Tracheal epithelial cell (primary cell): ENCODE results near the gene AGTPBP1. TPM values are rescaled to one million over a fixed set of nuclear protein-coding genes. Genes with fewer than 3 reads are reported as not detected.

Experiments
- total RNA-seq: library from RNA; depleted of rRNA; stranded (reverse); fragments of >200 nt; gene quantifications from 2 replicates; pipeline ENCODE4 v1.2.1, GENCODE V29; 2014

AGTPBP1 gene
- total RNA-seq = 18.5 and 23.9 TPM in 2 replicates

GRCh38 chr9:85741875-85742596 lies at the start of gene AGTPBP1:
Gene AGTPBP1 (minus strand): TSS chr9:85741954. CDS start chr9:85712533, 29,421 bp downstream.

Other genes with a start within 250 kb of the AGTPBP1 start
- 22.6 and 28.0 TPM in 2 replicates for gene NAA35, start 199.2 kb upstream of the AGTPBP1 start, total RNA-seq